HG02610 (cell line): Measurements from ENCODE around the gene NDUFB11.
"Not testable (repeated sequence)": the region's sequence is repeated elsewhere in the genome, so short reads cannot be mapped to it uniquely, and the experiment has no call there.

Source experiments
- ATAC-seq: cut with Tn5 transposase; IDR thresholded peaks from one replicate; pipeline ENCODE4 v1.9.1; 2021; ENCODE audit warnings: mild to moderate bottlenecking, moderate library complexity; ENCODE audit not compliant: unreplicated experiment

NDUFB11 gene

GRCh38 chrX:47146936-47147859 lies 2.7 kb upstream of the NDUFB11 start:
- no peak for ATAC-seq

GRCh38 chrX:47146121-47146935 lies 1.8 kb upstream of the NDUFB11 start:
- no peak for ATAC-seq

- ATAC-seq: peak; percentile 31
Measured at GRCh38 chrX:47145395-47146120, 1.1 kb upstream of the NDUFB11 start.

- ATAC-seq: peak; percentile 1
Measured at GRCh38 chrX:47143894-47144625, 442 bp downstream of the NDUFB11 start.

- ATAC-seq: no peak
Measured at GRCh38 chrX:47138171-47138570, 6.3 kb downstream of the NDUFB11 start.

- not testable (repeated sequence) for ATAC-seq
Measured at GRCh38 chrX:47135650-47136049, 8.9 kb downstream of the NDUFB11 start.

- no peak for ATAC-seq
Measured at GRCh38 chrX:47133493-47133892, 11.0 kb downstream of the NDUFB11 start.

GRCh38 chrX:47129899-47130358 lies 14.6 kb downstream of the NDUFB11 start:
- no peak for ATAC-seq

GRCh38 chrX:47129157-47129898 lies 15.2 kb downstream of the NDUFB11 start:
- ATAC-seq: peak; percentile 100

- ATAC-seq: not testable (repeated sequence)
Measured at GRCh38 chrX:47124466-47124865, 20.0 kb downstream of the NDUFB11 start.

- ATAC-seq: not testable (repeated sequence)
Measured at GRCh38 chrX:47116551-47117110, 27.9 kb downstream of the NDUFB11 start.

GRCh38 chrX:47112316-47112954 lies 32.1 kb downstream of the NDUFB11 start:
- no peak for ATAC-seq

GRCh38 chrX:47110936-47111615 lies 33.4 kb downstream of the NDUFB11 start:
- not testable (repeated sequence) for ATAC-seq

GRCh38 chrX:47101206-47101605 lies 43.3 kb downstream of the NDUFB11 start:
- ATAC-seq: no peak

- ATAC-seq: no peak
Measured at GRCh38 chrX:47098338-47099094, 46.0 kb downstream of the NDUFB11 start.

GRCh38 chrX:47097018-47097417 lies 47.5 kb downstream of the NDUFB11 start:
- ATAC-seq: no peak

GRCh38 chrX:47093860-47094259 lies 50.6 kb downstream of the NDUFB11 start:
- ATAC-seq: no peak
